GM12875 (cell line): ENCODE measurements around the gene DOCK1.

ENCODE experiments used
- H3K4me3 ChIP-seq: one replicate; pipeline ENCODE4 v1.5.1; 2011; ENCODE audit warnings: low read depth, low read length, control low read depth
- TF ChIP-seq, protein P1 (sequence below): IDR thresholded peaks from 2 replicates; pipeline ENCODE4 v1.5.1; 2011; ENCODE audit warnings: low read depth, mild to moderate bottlenecking, control low read depth, inconsistent platforms, low read length, moderate library complexity, borderline replicate concordance; ENCODE audit not compliant: insufficient read depth

DOCK1 gene

DNA sequence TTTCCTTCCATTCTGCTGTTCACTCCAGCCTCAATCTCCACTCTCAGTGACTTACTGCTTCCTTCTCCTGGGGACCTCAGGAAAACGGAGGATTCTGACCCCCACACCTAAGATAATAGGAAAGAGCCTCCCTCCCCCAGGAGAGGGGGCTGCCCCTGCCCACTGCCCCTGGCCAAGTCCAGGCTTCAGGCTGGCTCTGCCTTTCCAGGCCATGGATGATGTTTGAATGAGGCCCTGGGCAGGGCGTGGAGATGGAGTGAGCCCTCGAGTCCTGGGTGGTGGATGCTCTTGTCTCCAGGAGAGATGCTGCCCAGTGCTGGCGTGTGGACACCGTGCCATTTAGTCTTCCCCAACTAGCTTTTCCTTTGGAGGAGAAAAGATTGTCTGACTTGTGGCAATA lies 184.2 kb downstream of the DOCK1 start:
- TF ChIP-seq, protein P1, sequence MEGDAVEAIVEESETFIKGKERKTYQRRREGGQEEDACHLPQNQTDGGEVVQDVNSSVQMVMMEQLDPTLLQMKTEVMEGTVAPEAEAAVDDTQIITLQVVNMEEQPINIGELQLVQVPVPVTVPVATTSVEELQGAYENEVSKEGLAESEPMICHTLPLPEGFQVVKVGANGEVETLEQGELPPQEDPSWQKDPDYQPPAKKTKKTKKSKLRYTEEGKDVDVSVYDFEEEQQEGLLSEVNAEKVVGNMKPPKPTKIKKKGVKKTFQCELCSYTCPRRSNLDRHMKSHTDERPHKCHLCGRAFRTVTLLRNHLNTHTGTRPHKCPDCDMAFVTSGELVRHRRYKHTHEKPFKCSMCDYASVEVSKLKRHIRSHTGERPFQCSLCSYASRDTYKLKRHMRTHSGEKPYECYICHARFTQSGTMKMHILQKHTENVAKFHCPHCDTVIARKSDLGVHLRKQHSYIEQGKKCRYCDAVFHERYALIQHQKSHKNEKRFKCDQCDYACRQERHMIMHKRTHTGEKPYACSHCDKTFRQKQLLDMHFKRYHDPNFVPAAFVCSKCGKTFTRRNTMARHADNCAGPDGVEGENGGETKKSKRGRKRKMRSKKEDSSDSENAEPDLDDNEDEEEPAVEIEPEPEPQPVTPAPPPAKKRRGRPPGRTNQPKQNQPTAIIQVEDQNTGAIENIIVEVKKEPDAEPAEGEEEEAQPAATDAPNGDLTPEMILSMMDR, result no peak
- H3K4me3 ChIP-seq, result no peak overlapping the region

DNA sequence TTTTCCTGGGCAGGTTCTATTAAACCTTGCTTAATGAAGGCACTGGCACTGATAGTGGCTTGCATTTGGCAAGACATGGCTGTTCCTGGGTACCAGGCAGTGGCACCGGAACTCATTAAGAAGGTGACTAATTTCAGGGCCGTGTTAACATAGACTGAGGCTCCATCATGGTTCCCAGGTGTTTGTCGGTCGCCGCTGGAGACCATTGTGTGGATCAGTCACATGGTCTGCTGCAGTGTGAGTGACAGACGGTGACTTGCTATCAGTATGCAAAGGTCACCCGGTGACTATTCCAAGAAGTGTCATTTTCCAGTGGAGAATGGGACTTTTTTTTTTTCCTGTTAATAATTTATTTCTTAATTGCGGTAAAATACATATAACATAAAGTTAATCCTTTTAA lies 184.9 kb downstream of the DOCK1 start:
- TF ChIP-seq, protein P1, result no peak
- no peak overlapping the region for H3K4me3 ChIP-seq

DNA sequence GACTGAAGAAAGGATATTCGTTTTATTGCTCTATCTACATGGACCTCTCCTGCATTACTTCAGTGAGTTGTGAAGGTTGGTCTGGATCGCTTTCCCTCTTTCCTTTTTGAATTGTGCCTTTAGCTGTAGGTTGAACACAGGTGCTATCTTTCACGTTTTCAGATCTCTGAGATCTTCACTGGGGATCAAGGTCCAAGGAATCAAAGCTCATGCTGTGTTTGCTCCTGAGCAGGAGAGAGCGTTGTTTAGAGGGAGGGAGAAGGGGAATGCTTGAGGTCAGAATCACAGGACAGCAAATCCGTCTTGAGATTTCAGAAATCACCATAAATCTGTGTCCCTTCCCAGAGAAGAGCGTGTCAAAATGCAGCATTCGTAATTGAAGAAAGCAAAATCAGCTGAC lies 186.1 kb downstream of the DOCK1 start:
- H3K4me3 ChIP-seq, result no peak overlapping the region
- TF ChIP-seq, protein P1, result no peak

DNA sequence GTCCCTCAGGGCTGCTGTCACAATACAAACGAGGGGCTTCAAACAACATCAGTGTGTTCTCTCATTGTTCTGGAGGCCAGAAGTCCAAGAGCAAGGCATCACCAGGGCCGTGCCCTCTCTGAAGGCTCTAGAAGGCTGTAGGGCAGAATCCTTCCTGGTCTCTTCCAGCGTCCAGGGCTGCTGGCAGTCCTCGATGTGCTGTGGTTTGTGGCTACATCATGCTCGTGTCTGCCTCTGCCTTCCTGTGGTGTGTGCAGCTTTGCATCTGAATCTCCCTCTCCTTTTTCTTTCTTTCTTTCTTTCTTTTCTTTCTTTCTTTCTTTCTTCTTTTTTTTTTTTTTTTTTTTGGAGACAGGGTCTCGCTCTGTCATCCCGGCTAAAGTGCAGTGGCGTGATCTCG lies 187.7 kb downstream of the DOCK1 start:
- H3K4me3 ChIP-seq, result no peak overlapping the region
- TF ChIP-seq, protein P1, result no peak

DNA sequence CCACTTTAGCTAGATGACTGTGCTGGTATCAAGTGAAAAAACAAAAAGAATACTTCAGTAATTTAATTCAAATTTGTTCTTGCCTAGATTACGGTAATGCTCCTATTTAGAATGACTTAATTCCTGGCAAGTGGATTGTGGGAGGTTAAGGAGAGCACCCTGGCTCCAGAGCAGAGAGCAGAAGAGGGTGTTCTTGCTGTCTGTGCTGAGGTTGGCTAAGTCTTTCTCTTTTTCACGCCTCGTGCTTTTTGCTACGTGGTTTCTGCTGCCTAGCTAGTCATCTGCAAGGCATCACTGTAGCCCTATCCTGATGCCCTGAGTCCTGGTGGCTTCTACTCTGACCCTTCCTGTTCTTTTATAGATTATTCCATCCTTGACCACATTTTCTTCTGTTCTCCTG lies 189.8 kb downstream of the DOCK1 start:
- no peak overlapping the region for H3K4me3 ChIP-seq
- TF ChIP-seq, protein P1, result no peak

DNA sequence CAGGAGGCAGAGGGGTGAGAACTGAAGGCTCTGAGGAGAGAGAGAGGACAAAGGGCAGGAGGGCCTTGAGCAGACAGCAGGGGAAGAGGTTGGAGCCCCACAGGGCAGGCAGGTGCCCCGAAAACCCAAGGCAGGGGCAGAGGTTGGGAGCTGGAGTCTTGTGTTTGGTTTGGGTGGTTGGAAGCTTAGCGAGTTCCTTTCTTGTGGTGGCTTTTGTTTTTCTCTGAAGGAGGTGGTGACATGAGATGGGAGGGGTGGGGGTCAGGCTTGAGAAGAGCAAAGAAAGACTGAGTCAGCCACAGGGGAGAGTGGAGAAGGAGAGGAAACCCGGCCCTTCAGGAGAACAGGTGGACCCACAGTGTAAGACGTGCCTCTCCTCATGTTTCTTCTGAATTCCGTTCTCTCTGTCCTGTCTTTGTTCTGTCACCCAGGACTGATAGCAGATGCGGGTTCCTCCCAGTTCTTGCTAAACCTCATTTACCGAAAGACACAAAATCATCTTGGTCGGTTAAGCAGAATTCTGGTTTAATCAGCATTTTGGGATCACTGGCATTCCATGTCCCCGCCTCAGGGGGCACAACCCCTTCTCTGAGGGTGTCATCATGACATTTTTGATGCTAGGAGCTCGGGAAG lies 195.9 kb downstream of the DOCK1 start:
- H3K4me3 ChIP-seq, result no peak overlapping the region
- TF ChIP-seq, protein P1, result no peak

DNA sequence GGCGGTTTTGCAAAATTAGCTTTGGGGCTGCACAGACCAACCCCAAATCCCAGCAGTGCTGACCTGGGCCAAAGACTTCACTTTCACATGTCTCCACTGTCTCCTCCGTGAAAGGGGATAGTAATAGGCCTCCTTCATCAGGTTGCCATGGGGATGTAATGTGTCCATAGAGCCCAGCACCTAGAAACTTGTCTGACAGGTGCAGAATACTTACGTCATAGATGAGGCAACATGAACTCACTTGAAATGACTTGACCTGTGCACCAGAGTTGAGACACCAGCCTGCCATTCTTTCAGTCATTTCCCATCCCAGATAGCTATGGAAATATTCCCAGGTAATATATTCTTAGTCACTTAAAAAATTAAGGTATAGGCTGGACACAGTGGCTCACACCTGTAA lies 196.9 kb downstream of the DOCK1 start:
- no peak overlapping the region for H3K4me3 ChIP-seq
- TF ChIP-seq, protein P1, result no peak
